Measurements from ENCODE around the gene RNF217. TPM values are rescaled to one million over a fixed set of nuclear protein-coding genes. Genes with fewer than 3 reads are reported as not detected.

RNF217 gene, protein sequence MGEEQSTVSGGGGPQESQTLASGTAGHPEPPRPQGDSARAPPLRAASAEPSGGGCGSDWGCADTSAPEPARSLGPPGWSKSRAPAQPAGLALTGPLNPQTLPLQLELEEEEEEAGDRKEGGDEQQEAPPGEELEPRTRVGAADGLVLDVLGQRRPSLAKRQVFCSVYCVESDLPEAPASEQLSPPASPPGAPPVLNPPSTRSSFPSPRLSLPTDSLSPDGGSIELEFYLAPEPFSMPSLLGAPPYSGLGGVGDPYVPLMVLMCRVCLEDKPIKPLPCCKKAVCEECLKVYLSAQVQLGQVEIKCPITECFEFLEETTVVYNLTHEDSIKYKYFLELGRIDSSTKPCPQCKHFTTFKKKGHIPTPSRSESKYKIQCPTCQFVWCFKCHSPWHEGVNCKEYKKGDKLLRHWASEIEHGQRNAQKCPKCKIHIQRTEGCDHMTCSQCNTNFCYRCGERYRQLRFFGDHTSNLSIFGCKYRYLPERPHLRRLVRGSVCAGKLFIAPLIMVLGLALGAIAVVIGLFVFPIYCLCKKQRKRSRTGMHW
- total RNA-seq: 1 to 10 TPM; 8.6 to 10.0 TPM

GRCh38 chr6:124961777-124962638, at the start of gene RNF217:
Gene RNF217, plus strand, starts transcription at chr6:124962437. Its CDS starts 108 bp downstream, at chr6:124962545.

Other genes starting within 250 kb of the RNF217 start
- gene TPD52L1, start 191.3 kb downstream of the RNF217 start, total RNA-seq: 1 to 10 TPM; 2.0 to 3.8 TPM

Measured in melanocyte of skin (primary cell).